GM18502 (cell line): Measurements from ENCODE around the gene CCDC142.
"Not testable (repeated sequence)": the region's sequence is repeated elsewhere in the genome, so short reads cannot be mapped to it uniquely, and the experiment has no call there.

Source experiments
- ATAC-seq: cut with Tn5 transposase; IDR thresholded peaks from one replicate; pipeline ENCODE4 v1.9.1; 2021; ENCODE audit warnings: mild to moderate bottlenecking; ENCODE audit not compliant: unreplicated experiment, poor library complexity

Gene CCDC142

DNA sequence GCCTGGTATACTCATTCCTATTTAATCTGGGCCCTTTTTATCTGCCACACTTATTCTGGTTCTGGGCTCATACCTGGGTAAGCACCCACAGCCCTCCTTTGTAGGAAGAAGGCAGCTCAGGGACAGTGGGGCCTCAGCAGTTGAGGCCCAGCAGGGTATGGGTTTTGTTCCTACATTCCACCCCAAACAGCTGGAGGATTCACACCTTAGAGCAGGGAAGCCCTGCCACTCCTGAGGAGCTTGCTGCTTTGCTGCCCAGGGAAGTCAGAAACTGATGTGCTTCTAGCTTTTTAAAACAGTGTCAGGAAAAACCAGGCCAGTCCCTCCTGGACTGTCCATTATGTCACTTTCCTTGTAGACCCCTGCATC, 17.8 kb upstream of the CCDC142 start:
- no peak for ATAC-seq

DNA sequence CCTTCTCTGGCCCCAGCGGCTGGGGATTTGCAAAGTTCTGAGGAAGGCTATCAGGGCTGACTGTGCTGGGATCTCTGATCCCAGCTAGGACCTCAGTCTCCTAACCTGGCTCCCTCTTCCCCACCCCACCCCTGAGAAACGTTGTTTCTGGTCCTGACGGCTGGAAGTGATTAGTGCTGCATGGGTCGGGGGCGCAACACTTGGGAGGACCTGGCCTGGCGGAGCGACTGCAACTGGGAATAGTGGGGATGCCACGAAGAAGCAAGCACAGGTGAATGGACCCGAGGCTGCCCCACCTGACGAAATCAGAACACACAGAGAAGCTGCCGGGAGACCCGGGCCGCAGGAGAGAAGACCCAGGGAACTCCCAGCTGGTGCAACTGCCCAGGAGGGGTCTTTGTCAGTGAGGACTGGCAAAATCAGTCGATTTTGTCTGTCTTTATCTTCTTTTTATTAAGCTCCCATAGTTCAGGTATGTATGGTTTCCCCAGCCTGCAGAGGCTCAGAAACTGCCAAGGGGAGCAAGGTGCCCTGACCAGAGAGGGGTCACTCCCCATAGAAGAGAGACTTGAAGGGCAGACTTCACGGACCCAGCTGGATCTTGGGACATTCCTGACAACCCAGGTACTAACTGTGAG, 17.3 kb upstream of the CCDC142 start:
- no peak for ATAC-seq

DNA sequence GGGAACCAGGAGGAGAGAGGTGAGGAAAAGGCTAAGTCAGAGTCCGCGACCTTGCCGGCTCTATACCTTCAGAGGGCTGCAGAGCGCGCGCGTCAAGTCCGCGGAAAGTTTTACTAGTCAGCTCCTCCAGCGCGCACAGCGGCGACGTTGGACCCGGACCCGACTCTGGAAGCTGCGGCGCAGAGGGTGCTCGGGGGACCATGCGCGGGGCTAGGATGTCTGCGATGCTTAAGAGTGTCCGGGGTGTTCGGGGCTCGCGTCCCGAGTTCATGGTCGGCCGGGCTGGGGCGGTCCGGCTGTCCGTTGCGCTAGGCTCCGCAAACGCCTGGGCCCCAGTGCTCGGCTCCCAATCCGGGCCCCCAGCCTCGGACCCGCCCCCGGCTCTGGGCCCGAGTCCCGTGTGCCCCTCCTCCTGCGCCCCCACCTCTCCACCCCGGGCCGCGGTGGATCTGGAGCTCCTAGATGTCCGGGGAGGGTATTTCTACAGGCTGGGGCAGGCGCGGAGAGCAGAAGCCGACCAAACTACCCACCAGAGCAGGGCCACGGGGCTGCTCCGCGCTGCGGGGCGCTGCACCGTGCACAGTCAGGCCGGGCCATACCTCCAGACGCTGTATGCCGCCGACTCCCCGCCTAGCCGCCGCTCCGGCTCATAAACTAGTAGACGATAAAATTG, 16.6 kb upstream of the CCDC142 start, which contains the start of gene LBX2:
Gene LBX2, minus strand, starts transcription at position 337 of the 673 bp plus-strand sequence. Its CDS starts 66 bp downstream, at position 271.
- no peak for ATAC-seq

DNA sequence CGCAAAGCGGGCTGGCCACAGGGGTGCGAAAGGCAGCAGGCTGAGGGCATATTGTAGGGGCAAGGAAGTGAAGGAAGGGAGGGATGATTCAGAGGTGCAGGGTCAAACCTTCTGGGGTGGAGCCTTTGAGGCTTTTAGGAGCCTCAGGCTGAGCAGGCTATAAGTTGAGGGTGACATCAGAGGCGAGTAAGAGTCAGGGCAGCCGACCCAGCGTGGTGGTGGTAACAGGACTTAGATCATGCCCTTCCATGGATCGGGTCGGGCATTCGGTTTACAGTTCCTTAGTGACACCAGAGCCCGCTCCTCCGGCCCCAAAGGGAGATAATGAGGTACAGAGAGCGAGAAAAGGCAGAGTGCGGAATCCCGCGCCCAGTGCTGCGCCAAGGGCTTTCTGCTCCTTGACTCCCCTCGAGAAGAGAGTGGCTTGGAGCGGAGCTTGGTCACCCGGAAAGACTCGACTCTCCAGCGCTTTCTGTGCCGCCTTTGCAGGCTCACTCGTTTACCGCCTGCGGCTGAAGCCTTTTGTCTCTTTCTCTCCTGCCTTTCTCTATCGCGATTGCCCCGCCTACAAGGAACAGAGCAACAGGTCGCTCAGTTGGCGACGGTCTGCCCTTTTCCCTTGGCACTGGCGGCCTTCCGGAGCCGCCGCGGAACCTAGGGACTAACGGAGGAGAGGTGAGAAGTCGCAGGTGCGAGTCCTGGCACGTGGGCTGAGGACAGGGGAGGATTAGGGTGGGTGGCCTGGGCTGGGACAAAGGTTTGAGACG, 15.9 kb upstream of the CCDC142 start:
- ATAC-seq: no peak

DNA sequence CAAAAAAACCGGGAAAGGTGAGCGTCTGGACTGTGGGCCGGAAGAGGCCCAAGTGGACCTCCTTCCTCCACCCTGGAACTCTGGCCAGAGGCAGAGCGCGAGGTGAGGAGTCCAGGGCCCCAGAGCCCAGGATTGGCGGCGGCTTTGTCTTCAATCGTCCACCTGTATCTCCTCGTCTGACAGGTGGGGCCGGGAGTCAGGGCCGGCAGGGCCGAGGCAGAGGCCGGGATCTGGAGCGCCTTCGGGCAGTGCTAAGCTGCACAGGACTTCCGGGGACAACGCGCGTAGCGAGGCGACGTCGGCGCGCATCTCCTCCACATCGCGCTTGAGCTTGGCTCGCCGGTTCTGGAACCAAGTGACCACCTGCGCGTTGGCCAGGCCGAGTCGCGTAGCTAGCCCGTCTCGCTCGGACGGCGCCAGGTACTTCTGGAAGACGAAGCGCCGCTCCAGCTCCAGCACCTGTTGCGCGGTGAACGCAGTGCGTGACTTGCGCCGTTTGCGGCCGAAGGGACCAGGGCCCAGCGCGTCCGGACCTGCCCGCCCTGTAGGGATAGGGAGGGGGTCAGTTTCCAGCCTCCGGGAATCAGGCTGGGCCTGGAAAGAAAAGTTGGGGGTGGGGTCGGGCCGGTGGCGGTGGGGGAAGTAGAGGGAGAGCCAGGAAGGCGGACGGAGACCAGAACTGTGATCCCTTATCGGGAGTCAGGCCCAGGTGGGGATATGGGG, 15.1 kb upstream of the CCDC142 start:
- ATAC-seq: no peak

DNA sequence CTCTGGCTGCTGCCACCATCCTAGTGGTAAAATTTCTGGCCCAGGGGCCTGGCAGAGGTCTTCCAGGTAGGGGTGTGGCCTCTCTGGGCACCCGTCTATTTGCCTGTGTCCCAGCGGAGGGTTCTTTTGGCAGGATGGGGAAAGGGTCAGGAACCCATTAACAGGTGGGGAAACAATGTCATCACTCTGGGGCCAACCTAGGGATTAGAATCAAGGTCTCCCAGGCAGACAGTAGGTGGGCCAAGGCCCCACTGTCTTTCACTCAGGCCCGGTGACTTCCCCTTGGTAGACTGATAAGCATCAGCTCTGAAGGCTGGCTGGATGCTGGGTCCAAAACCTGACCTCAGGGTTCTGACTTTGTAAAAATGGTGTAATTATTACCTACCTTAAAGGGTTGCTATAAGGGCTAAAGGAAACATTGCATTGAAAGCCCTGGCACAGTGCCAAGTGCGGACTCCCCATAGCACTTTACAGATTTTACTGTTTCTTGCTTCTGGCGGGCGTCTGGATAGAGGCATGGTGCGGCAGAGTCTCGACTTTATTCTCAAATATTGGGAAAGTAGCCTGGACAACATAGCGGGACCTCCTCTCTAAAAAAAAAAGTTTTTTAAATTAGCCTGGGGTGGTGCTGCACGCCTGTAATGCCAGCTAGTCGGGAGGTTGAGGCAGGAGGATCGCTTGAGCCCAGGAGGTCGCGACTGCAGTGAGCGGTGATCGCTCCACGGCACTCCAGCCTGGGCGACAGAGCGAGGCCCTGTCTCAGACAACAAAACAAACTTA, 14.4 kb upstream of the CCDC142 start:
- no peak for ATAC-seq

DNA sequence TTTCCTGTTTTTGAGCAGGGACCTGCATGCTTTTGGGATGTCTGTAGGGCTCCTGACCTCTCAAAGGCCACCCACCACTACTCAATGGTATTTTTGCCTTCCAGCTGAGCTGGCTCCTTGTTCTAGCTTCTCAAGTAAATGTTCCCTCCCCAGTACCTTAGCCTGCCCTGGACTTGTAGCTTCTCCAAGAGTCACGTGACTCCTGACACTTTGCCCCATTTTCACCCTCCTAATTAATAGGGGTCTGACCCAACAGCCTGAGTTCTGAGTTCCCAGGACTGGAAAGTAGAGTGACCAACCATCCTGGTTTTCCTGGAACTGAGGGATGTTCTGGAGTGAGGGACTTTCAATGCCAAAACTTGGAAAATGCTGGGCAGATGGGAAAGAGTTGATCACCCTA, 12.6 kb upstream of the CCDC142 start:
- ATAC-seq: no peak

DNA sequence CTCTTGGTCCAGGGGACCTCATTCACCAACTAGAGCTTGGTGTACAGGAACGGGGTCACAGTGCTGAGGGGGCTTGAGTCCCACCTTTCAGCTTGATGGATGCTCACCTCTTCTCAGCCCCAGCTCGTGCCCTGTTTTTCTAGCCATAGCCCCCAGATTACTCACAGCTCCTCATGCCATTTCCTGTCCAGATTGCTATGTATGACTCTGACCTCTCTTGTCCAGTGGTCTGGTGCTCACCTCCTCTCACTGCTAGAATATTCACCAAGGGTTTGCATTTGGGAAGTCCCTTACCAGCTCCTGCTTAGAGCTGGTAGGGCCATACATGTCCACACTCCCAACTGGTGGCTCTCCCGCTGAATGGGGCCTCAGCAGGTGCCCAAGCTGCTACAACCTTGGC, 10.7 kb upstream of the CCDC142 start:
- ATAC-seq: no peak

DNA sequence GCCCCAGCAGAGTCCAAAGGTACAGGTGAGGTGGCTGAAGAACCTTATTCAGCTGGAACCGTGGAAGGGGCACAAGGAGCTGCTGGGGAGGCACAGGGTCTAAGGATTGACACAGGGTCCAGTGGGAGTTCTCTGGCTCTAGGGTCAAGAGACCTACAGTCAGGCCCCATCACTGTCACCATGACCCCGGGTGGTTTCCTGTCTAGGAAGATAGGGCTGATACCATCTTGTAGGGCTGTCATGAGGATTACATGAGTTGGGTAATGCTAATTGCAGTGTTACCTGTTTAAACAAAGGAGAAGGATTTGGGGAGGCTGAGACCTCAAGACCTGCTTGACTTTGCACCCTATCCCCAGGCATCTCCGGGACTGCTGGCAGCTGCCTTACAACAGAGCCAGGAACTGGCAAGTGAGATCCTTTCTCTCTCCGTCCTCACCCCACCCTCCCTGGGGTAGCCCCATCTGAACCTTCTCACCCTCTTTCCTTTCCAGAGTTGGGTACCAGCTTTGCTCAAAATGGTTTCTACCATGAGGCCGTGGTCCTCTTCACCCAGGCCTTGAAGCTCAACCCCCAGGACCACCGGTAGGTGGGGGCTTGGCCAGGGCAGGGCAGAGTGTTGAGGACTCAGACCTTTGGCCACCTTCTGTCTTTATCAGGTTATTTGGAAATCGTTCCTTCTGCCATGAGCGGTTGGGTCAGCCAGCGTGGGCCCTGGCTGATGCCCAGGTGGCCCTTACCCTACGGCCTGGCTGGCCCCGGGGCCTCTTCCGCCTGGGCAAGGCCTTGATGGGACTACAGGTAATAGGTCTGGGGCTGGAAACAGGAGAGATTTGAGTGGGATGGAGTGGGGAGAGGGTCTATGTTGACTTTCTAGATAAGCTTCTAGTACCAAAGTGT, 9.1 kb upstream of the CCDC142 start:
- no peak for ATAC-seq

DNA sequence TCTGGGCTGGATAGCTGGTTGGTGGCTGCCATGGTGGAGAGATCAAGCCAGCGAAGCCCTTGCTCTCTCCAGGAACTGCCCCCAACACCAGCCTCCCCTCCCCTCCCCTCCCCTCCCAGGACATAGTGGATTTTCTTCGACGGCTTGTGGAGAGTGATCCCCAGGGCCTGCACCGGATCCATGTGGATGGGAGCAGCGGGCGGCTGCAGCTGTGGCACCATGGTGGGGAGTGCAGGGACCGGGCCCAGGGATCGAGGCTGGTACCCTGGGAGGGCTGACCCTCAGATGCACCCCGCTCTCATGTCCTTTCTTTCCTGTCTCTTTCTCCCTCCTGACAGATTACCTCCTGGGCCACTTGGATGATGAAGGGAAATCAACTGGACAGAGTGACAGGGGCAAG, 7.1 kb upstream of the CCDC142 start:
- ATAC-seq: no peak

DNA sequence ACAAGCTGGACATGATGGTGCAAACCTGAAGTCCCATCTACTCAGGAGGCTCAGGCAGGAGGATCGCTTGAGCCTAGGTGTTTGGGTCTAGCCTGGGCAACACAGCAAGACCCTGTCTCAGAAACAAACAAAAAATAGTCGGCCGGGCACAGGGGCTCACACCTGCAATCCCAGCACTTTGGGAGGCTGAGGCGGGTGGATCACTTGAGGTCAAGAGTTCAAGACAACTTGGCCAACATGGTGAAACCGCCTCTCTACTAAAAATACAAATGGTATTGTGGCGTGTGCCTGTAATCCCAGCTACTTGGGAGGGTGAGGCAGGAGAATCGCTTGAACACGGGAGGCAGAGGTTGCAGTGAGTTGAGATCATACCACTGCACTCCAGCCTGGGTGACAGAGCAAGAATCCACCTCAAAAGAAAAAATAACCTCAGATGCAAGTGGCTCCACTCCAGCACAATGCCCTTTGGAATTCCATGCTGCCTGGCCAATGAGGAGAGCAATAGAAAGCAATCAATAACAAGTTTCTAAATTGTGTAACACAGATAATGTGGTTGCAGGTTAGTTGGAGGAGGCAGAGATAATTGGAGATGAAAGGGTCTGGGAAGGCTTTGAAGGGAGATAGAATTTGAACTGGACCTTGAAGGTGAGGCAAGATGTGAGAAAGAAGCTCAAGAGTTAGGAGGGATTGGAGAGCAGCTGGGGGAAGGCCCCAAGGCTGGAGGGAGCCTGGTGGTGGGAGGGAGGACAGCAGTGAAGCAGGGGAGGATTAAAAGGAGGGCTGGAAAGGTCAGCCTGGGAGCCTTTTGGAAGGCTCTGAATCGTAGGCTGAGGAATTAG, 6.1 kb upstream of the CCDC142 start:
- ATAC-seq: no peak

DNA sequence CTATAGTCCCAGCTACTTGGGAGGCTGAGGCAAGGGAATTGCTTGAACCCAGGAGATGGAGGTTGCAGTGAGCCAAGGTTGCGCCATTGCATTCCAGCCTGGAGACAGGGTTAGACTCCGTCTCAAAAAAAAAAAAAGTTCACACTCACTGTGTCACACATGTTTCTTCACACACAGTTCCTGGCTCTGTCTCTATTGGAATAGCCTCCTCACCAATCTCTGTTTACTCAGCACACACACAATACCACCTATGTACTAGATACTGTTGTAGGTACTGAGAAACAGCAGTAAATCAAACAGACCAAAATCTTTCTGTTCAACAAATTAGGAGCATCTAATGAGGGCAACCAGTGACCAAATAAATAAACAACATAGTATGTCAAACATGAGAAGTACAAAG, 3.3 kb upstream of the CCDC142 start:
- ATAC-seq: no peak

DNA sequence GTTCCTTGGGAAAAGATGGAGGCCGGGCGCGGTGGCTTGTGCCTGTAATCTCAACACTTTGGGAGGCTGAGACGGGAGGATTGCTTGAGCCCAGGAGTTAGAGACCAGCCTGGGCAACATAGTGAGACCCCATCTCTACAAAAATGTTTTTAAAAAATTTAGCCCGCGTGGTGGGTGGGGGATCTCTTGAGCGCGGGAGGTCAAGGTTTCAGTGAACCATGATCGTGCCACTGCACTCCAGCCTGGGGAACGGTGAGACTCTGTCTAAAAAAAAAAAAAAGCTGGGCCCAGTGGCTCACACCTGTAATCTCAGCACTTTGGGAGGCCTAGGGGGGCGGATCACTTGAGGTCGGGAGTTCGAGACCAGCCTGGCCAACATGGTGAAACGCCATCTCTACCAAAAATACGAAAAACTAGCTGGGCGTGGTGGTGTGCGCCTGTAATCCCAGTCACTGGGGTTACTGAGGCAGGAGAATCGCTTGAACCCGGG, 922 bp upstream of the CCDC142 start:
- ATAC-seq: not testable (repeated sequence)

DNA sequence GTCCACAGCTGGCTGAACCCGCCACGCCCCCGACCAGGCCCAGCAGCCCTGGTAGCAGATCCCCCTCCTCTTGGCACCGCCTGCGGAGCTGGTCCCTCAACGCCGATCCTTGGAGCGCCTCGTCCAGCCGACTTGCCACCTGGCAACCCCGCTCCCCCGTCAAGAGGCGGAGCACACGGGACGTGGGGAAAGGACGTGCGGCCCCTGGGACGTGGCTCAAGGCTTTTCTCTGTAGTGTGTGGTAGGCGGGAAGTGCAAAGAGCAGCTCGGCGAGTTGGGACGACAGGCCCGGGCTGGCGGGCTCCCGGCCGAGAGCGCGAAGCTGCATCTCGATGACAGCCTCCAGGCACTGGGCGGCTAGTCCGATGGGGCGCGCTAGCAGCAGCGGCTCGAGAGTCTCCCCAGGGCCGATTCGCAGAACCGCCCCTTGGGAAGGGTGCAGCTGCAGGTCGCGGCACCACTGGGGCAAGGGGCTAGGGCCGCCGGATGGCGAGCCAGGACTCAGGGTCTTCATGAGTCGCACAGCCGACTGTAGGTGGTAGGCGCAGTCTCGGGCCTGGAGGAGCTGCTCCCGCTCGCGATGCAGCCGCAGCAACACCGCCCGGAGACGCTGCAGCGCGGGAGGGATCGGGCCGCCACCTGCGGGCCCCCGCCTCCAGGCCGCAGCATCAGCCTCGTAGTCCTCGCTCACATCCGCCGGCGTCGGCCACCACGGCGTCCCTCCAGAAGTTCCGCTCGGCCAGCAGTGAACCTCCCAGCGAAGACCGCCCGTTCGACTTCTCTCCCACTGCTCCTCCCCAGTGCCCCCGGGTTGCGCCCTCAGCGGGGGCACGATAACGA, 617 bp downstream of the CCDC142 start:
- ATAC-seq: peak; percentile 42

DNA sequence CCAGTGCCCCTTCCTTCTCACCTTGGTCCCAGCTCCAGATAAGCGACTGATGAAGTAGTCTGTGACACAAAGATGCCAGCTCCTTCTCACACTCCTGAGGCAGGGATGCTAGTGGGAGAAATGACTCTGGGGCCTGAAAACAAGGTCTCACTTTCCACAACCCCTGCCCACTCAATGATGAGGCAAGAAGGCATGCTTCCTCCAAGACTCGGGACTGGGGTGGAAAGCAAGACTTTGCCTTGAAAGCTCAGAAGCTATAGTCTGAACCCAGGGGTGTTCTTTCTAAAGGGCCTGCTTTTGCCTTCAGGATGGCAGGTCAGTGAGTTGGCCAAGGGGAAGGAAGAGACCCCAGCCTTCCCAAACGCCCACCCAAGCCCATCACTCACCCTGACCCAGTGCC, 1.4 kb downstream of the CCDC142 start:
- ATAC-seq: no peak

DNA sequence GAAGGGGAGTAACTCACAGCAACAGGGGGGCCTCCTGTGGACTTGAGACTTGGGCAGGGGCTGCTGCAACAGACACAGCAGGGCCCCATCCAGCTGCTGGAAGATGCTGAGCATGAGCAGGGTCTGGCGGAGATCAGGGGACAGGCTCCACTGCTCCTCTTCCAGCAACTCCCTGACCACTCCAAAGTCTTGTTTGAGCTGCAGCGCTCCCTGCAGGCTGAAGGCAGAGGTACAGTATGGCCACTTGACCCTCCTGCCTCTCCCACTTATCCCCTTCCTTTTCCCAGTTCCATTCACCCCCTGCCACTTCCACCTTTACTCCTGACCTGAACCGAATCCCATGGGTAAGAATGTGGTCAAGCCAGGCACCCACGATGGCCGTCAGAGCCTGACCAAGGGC, 7.9 kb downstream of the CCDC142 start:
- ATAC-seq: no peak

DNA sequence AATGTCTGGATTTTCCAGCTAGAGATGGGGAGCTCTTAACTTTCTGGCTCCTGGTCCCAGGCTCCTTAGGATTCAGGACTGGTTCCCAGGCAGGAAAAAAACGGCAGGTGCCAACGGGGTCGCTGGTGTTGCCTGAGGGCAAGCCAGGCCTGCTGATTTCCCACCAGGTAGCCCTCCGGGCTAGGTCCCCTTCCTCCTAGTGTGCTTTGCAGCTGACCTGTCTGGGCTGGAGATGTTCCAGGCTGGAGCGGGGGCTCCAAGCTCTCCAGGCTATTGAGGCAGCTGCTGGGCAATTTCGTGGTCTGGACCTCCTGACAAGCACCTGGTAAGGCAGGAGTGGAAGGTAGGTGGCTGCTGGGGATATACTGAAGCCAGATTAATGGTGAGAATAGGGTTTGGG, 8.3 kb downstream of the CCDC142 start:
- no peak for ATAC-seq
